Nephron (organoid): ENCODE data around the gene PIBF1.
"Not testable (repeated sequence)": the region's sequence is repeated elsewhere in the genome, so short reads cannot be mapped to it uniquely, and the experiment has no call there.

Source experiments
- H3K27ac Mint-ChIP-seq, 3 experiments: 2 replicates each; pipeline ENCODE4 v1.8.0; 2020; ENCODE audit warnings: mixed read lengths in 3 of 3, mild to moderate bottlenecking in 2 of 3, moderate library complexity in 1 of 3
- H3K27me3 Mint-ChIP-seq: 2 replicates; pipeline ENCODE4 v1.8.0; 2021; ENCODE audit warnings: low read depth, mild to moderate bottlenecking, moderate library complexity, mixed read lengths
- H3K36me3 Mint-ChIP-seq: 2 replicates; pipeline ENCODE4 v1.8.0; 2020; ENCODE audit warnings: low read depth, mixed read lengths
- H3K4me1 Mint-ChIP-seq: 2 replicates; pipeline ENCODE4 v1.8.0; 2020; ENCODE audit warnings: mixed read lengths
- H3K4me3 Mint-ChIP-seq, 3 experiments: 2 replicates each; pipeline ENCODE4 v1.8.0; 2020; ENCODE audit warnings: mild to moderate bottlenecking in 3 of 3, mixed read lengths in 3 of 3, moderate library complexity in 2 of 3
- H3K9me3 Mint-ChIP-seq: 2 replicates; pipeline ENCODE4 v1.8.0; 2020; ENCODE audit warnings: mixed read lengths
- CTCF ChIP-seq, 3 experiments: fragments of 200-600 bp; sonication (generic); IDR thresholded peaks; one replicate each; pipeline ENCODE4 v1.5.0; 2021; ENCODE audit warnings: antibody characterized with exemption in 3 of 3; ENCODE audit not compliant: unreplicated experiment in 3 of 3

Gene PIBF1

GRCh38 chr13:72823724-72824123 lies 41.8 kb downstream of the PIBF1 start:
- H3K4me3 Mint-ChIP-seq: no peak overlapping the region
- H3K36me3 Mint-ChIP-seq: peaks cover 63% of the 10 kb centered on the region
- no peak overlapping the region for H3K27ac Mint-ChIP-seq
- no peaks in the 10 kb centered on the region for H3K9me3 Mint-ChIP-seq
- no peak for TF ChIP-seq CTCF (IDR thresholded peaks at IDR 0.05; ENCODE audit: unreplicated experiment in 3 of 3)
- no peaks in the 10 kb centered on the region for H3K4me1 Mint-ChIP-seq
- H3K27me3 Mint-ChIP-seq: no peaks in the 10 kb centered on the region

DNA sequence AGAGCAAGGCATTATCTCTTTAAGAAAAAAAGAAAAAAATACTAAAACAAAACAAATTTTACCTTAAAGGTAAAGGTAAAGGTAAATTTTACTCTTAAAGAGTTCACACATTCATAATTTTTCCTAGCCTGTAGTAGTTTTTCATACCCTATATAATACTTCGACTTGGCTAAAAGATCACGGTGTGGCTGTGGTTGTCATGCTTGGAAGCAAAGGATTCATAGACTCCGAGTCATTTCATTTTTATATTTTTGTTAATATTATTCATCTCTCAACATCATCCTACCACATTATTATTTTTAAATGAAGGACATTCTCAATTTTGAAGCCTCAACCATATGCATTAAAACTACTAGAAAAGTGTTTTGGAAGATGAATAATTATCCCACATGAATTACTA lies 52.7 kb downstream of the PIBF1 start:
- no peak overlapping the region for H3K4me3 Mint-ChIP-seq
- H3K4me1 Mint-ChIP-seq: no peaks in the 10 kb centered on the region
- H3K27ac Mint-ChIP-seq: no peak overlapping the region
- peaks cover 24% of the 10 kb centered on the region for H3K9me3 Mint-ChIP-seq
- no peak for TF ChIP-seq CTCF (IDR thresholded peaks at IDR 0.05; ENCODE audit: unreplicated experiment in 3 of 3)
- H3K36me3 Mint-ChIP-seq: peaks cover 55% of the 10 kb centered on the region
- no peaks in the 10 kb centered on the region for H3K27me3 Mint-ChIP-seq

DNA sequence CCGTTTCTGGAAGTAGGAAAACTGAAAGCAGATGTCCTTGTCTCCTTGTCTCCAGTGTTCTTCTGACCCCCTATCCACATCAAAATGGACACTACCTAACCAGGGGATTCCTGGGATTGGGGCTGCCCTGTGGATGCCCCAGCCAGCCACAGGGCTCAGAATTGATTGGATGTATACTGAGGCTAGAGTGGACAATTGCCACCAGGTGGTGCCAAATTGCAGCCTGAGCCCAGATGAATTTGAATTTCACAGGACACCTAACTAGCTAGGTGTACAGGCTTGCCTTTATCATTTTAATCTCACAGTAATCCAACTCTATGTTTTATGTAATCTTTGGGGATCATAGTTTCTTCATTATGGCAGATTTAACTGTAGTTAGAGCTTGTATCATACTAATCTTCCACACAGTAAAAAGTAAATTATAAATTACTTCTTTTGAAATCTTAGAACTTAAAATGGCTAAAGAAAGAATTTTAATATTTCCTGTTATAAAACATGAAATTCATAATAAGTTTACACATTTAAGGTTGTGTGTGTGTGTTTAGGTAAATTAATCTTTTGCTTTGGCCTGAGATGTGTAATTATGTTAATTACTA lies 58.0 kb downstream of the PIBF1 start:
- Mint-ChIP-seq H3K36me3 (peaks cover 30% of the 10 kb centered on the region), H3K4me3 (no peak overlapping the region), H3K4me1 (no peaks in the 10 kb centered on the region), H3K27me3 (no peaks in the 10 kb centered on the region), H3K9me3 (peaks cover 3% of the 10 kb centered on the region), H3K27ac (no peak overlapping the region)
- peak; percentile 59 to 68 (median 64) for TF ChIP-seq CTCF (IDR thresholded peaks at IDR 0.05; ENCODE audit: unreplicated experiment in 3 of 3)

GRCh38 chr13:72842991-72843390 lies 61.1 kb downstream of the PIBF1 start:
- H3K36me3 Mint-ChIP-seq: peaks cover 53% of the 10 kb centered on the region
- H3K9me3 Mint-ChIP-seq: peaks cover 6% of the 10 kb centered on the region
- TF ChIP-seq CTCF (IDR thresholded peaks at IDR 0.05; ENCODE audit: unreplicated experiment in 3 of 3): no peak
- no peak overlapping the region for H3K4me3 Mint-ChIP-seq
- H3K27me3 Mint-ChIP-seq: no peaks in the 10 kb centered on the region
- no peak overlapping the region for H3K27ac Mint-ChIP-seq
- no peaks in the 10 kb centered on the region for H3K4me1 Mint-ChIP-seq

- H3K27ac Mint-ChIP-seq, H3K27me3 Mint-ChIP-seq, H3K9me3 Mint-ChIP-seq, H3K4me1 Mint-ChIP-seq, H3K4me3 Mint-ChIP-seq: not testable (repeated sequence)
- peaks cover 58% of the 10 kb centered on the region for H3K36me3 Mint-ChIP-seq
Observed at GRCh38 chr13:72845148-72845547, 63.2 kb downstream of the PIBF1 start.

DNA sequence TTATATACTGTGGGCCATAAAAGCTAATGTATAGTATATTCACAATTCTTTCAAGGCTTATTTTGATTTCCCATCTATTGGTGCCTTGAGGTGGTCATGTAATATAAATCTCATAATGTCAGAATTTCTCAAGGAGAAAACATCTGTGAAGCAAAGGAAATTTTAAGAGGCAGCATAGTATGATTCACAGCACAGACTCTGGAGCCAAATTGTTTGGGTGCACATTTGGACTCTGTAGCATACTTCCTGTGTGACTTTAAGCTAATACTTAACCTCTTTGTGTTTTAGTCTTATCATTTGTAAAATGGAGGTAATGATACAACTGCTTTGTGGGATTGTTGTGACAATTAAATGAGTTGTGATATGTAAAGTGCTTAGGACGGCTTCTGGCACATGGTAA lies 67.6 kb downstream of the PIBF1 start:
- Mint-ChIP-seq H3K27ac (no peak overlapping the region), H3K9me3 (peaks cover 3% of the 10 kb centered on the region), H3K4me1 (no peaks in the 10 kb centered on the region), H3K27me3 (no peaks in the 10 kb centered on the region), H3K4me3 (no peak overlapping the region), H3K36me3 (peaks cover 59% of the 10 kb centered on the region)
- TF ChIP-seq CTCF (IDR thresholded peaks at IDR 0.05; ENCODE audit: unreplicated experiment in 3 of 3): no peak
